ENCODE results near the gene MSRB3. TPM values are rescaled to one million over a fixed set of nuclear protein-coding genes. Genes with fewer than 3 reads are reported as not detected.
A peak's percentile ranks its signal among the peaks of the same experiment; 100 is the strongest.

The MSRB3 gene
- total and polyA plus RNA-seq, 2 of the 4 experiments (the other 2 are of a cell fraction): 31.7 to 35.7 TPM

DNA sequence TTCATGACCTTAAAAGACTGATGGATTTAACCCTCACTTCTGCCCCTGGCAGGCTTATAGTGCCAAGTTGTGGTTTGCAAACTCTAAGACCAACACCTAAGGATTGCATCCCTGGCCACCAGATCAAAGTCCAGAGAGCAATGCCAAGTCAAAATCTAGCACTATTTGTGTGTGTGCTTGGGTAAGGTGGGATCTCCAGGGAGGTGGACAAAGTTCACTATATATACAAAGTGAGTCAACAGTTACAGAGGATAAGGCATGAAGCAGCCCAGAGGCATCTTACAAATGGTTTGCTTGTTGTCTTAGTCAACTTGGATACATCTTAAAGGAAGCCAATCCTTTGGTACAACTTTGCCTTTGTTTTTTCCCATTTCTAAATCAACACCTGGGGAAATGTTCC lies 137.3 kb downstream of the MSRB3 start:
- Histone ChIP-seq H2BK20ac (ENCODE audit: low read depth, low read length) (peak overlapping the region; percentile 43; the same call in 1 of the 2 replicates), H3K9ac (ENCODE audit: low read depth, low read length) (no peak overlapping the region), H3K27ac (ENCODE audit: insufficient read depth, low read length) (no peak overlapping the region), H4K8ac (ENCODE audit: low read depth in 2 of 2, low read length in 2 of 2) (peak overlapping the region in 1 of 2 experiments; percentile 16; a peak in 1 of 4 replicates), H3K18ac (ENCODE audit: low read depth, low read length) (no peak overlapping the region), H3K23ac (ENCODE audit: low read depth, low read length) (no peak overlapping the region), H3K4me2 (ENCODE audit: low read depth, low read length) (no peak overlapping the region), H4K5ac (ENCODE audit: low read depth, low read length) (no peak overlapping the region), H3K9me1 (ENCODE audit: insufficient read depth, low read length) (0 out of 2 replicates have a peak, but pooled peaks cover 2% of the 10 kb centered on the region), H3K9me3 (ENCODE audit: control insufficient read depth, insufficient read depth, low read length) (peaks cover 3% of the 10 kb centered on the region), H3K79me1 (ENCODE audit: low read depth in 1 of 2, low read length in 2 of 2) (peaks cover 27 to 30% of the 10 kb centered on the region in 2 experiments), H3K4me1 (ENCODE audit: control insufficient read depth, insufficient read depth, low read length) (peaks cover 6% of the 10 kb centered on the region; the same call in 1 of the 2 replicates), H4K20me1 (ENCODE audit: insufficient read depth, low read length) (no peaks in the 10 kb centered on the region), H3K36me3 (ENCODE audit: control insufficient read depth, insufficient read depth, low read length) (peaks cover 7% of the 10 kb centered on the region), H3K56ac (ENCODE audit: extremely low read depth, insufficient read depth, low read length) (no peak overlapping the region), H2AFZ (replicated peaks; ENCODE audit: low read length, poor library complexity) (no peak overlapping the region), H4K91ac (ENCODE audit: insufficient read depth, low read depth, low read length) (no peak overlapping the region), H2BK120ac (ENCODE audit: low read depth, low read length) (no peak overlapping the region), H3K4ac (ENCODE audit: low read depth, low read length) (no peak overlapping the region), H2AK5ac (ENCODE audit: low read depth, low read length) (no peak overlapping the region), H2BK15ac (ENCODE audit: low read depth, low read length) (no peak overlapping the region), H3K14ac (replicated peaks; ENCODE audit: low read depth, low read length) (0 out of 2 replicates have a peak overlapping the region, but pooled peaks have one; percentile 28), H3K4me3 (ENCODE audit: insufficient read depth, low read depth, low read length) (no peak overlapping the region), H3K27me3 (ENCODE audit: control insufficient read depth, insufficient read depth, low read length) (no peaks in the 10 kb centered on the region), H2AK9ac (replicated peaks; ENCODE audit: low read depth, low read length, poor library complexity) (no peak overlapping the region), H2BK5ac (ENCODE audit: low read depth, low read length, poor library complexity, severe bottlenecking) (no peak overlapping the region)
- intact Hi-C loops (cut with micrococcal nuclease): no loop called here
- CTCF ChIA-PET: no interaction called here
- BruUV-seq (replicated peaks): no TSS peak
- in situ Hi-C loops (cut with MboI; ENCODE audit: low sequenced_read_pairs): no loop called here
- TF ChIP-seq, protein P1, sequence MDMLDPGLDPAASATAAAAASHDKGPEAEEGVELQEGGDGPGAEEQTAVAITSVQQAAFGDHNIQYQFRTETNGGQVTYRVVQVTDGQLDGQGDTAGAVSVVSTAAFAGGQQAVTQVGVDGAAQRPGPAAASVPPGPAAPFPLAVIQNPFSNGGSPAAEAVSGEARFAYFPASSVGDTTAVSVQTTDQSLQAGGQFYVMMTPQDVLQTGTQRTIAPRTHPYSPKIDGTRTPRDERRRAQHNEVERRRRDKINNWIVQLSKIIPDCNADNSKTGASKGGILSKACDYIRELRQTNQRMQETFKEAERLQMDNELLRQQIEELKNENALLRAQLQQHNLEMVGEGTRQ (IDR thresholded peaks at IDR 0.05; ENCODE audit: low read depth, low read length): no peak
- no peak for TF ChIP-seq NFE2L2 (IDR thresholded peaks at IDR 0.05; ENCODE audit: low read depth, low read length)
- TF ChIP-seq, protein P2, sequence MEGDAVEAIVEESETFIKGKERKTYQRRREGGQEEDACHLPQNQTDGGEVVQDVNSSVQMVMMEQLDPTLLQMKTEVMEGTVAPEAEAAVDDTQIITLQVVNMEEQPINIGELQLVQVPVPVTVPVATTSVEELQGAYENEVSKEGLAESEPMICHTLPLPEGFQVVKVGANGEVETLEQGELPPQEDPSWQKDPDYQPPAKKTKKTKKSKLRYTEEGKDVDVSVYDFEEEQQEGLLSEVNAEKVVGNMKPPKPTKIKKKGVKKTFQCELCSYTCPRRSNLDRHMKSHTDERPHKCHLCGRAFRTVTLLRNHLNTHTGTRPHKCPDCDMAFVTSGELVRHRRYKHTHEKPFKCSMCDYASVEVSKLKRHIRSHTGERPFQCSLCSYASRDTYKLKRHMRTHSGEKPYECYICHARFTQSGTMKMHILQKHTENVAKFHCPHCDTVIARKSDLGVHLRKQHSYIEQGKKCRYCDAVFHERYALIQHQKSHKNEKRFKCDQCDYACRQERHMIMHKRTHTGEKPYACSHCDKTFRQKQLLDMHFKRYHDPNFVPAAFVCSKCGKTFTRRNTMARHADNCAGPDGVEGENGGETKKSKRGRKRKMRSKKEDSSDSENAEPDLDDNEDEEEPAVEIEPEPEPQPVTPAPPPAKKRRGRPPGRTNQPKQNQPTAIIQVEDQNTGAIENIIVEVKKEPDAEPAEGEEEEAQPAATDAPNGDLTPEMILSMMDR (conservative IDR thresholded peaks at IDR 0.05; ENCODE audit: low read depth, low read length): no peak
- no peak for TF ChIP-seq MXI1 (IDR thresholded peaks at IDR 0.05; ENCODE audit: borderline replicate concordance, low read depth, low read length)
- peak; percentile 66 for ATAC-seq (ENCODE audit: low read depth)
- dilution Hi-C loops (cut with HindIII; ENCODE audit: low sequenced_read_pairs, unreplicated experiment): no loop called here
- DNase-seq: peak; percentile 58
- POLR2A ChIA-PET (ENCODE audit: unreplicated experiment): no interaction called here

Data from IMR-90 (cell line).